ENCODE measurements around the gene CNOT6.
"Not testable (repeated sequence)": the region's sequence is repeated elsewhere in the genome, so short reads cannot be mapped to it uniquely, and the experiment has no call there.

GRCh38 chr5:180500300-180500699 is 6.1 kb downstream of the CNOT6 start:
- TF ChIP-seq USF2 (IDR thresholded peaks at IDR 0.05; ENCODE audit: borderline replicate concordance, low read depth, low read length); ATF3 (IDR thresholded peaks at IDR 0.05; ENCODE audit: borderline replicate concordance, extremely low read depth, low read depth, low read length); ZBTB4 (CRISPR knock-in tag; IDR thresholded peaks at IDR 0.05); YBX1 (IDR thresholded peaks at IDR 0.05); CTCF (IDR thresholded peaks at IDR 0.05 in 2 of 3, conservative IDR thresholded peaks at IDR 0.05 in 1 of 3; ENCODE audit: control insufficient read depth in 2 of 3, extremely low read depth in 1 of 3, insufficient read depth in 1 of 3, low read depth in 3 of 3, low read length in 3 of 3); TCF12 (IDR thresholded peaks at IDR 0.05; ENCODE audit: low read depth, low read length); SP1 (IDR thresholded peaks at IDR 0.05; ENCODE audit: low read depth, low read length); HDAC2 (IDR thresholded peaks at IDR 0.05); POLR2A (IDR thresholded peaks at IDR 0.05; ENCODE audit: low read depth, low read length): not testable (repeated sequence)

Measured in GM12878 (cell line).